Medulla oblongata (tissue), 1 donor: ENCODE results near the gene ASB1.
"Not testable (repeated sequence)": the region's sequence is repeated elsewhere in the genome, so short reads cannot be mapped to it uniquely, and the experiment has no call there.

Source experiments
- DNase-seq: peaks from one replicate; pipeline ENCODE4 v3.0.0-alpha.2; 2015; ENCODE audit errors: extremely low spot score

Gene ASB1

GRCh38 chr2:238404406-238405216 is 22.1 kb upstream of the ASB1 start:
- DNase-seq, result no peak

GRCh38 chr2:238405217-238405555 is 21.5 kb upstream of the ASB1 start:
- not testable (repeated sequence) for DNase-seq

GRCh38 chr2:238406221-238406997 is 20.3 kb upstream of the ASB1 start:
- DNase-seq, result no peak

GRCh38 chr2:238406998-238407285 is 19.8 kb upstream of the ASB1 start:
- DNase-seq, result no peak

GRCh38 chr2:238407566-238407965 is 19.2 kb upstream of the ASB1 start:
- DNase-seq, result no peak

GRCh38 chr2:238408615-238409340 is 17.9 kb upstream of the ASB1 start:
- no peak for DNase-seq

GRCh38 chr2:238409341-238410199 is 17.2 kb upstream of the ASB1 start:
- no peak for DNase-seq

- no peak for DNase-seq
Measured at GRCh38 chr2:238412067-238412767, 14.5 kb upstream of the ASB1 start.

- no peak for DNase-seq
Measured at GRCh38 chr2:238413368-238413767, 13.4 kb upstream of the ASB1 start.

GRCh38 chr2:238415036-238415764 is 11.5 kb upstream of the ASB1 start:
- no peak for DNase-seq

GRCh38 chr2:238415893-238416292 is 10.8 kb upstream of the ASB1 start:
- DNase-seq, result no peak

GRCh38 chr2:238418196-238418998 is 8.3 kb upstream of the ASB1 start:
- no peak for DNase-seq

GRCh38 chr2:238418999-238419546 is 7.7 kb upstream of the ASB1 start:
- no peak for DNase-seq

- no peak for DNase-seq
Measured at GRCh38 chr2:238420442-238420841, 6.3 kb upstream of the ASB1 start.

GRCh38 chr2:238420878-238421694 is 5.6 kb upstream of the ASB1 start:
- no peak for DNase-seq

GRCh38 chr2:238421695-238422035 is 5.1 kb upstream of the ASB1 start:
- no peak for DNase-seq

- no peak for DNase-seq
Measured at GRCh38 chr2:238422285-238422684, 4.4 kb upstream of the ASB1 start.

- no peak for DNase-seq
Measured at GRCh38 chr2:238422940-238423339, 3.8 kb upstream of the ASB1 start.
